HG02763 (cell line): ENCODE results near the gene TECPR2.

Experiments
- ATAC-seq: cut with Tn5 transposase; IDR thresholded peaks from one replicate; pipeline ENCODE4 v1.9.1; 2021; ENCODE audit warnings: mild to moderate bottlenecking, moderate library complexity; ENCODE audit not compliant: unreplicated experiment

TECPR2 gene

DNA sequence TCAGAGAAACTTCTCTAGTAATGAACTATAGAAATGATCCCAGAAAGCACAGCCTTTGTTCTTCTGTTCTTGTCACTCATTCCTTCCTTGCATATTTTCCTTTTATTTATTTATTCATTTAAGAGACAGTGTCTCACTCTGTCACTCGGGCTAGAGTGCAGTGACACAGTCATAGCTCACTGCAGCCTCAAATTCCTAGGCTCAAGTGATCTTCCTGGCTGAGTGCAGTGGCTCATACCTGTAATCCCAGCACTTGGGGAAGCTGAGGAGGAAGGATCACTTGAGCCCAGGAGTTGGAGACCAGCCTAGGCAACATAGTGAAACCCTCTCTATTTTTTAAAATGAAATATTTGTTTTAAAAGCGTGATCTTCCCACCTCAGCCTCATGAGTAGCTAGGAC lies 11.5 kb downstream of the TECPR2 start:
- no peak for ATAC-seq

DNA sequence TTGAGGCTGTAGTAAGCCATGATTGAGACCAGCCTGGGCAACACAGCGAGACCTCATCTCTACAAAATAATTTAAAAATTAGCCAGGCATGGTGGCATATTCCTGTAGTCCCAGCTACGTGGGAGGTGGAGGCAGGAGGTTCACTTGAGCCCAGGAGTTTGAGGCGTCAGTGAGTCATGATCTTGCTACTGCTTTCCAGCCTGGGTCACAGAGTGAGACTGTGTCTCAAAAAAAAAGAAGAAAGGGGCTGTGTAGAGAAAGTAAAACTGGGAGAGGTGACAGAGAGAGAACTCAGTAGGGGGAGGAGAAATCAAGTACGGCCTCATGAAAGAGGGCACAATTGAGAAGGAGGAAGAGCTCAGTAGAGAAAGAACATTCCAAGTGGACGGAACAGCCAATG lies 12.4 kb downstream of the TECPR2 start:
- no peak for ATAC-seq

DNA sequence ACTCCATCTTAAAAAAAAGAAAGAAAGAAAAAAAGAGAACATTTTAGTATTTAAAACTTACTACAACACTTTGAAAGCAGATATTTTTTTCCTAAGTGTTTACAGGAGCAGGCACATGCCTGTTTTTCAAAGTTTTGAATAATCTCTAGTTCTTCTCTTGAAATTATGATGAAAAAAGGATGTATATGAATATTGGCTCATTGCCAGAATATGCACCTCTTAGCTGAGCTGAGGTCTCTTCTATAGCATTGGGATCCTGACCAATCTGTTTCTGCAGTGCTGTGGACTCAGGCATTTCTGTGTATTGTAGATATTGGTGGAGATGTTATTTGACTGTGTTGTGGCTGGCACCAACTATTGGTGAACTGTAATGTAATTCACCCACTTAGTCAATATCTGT lies 15.0 kb downstream of the TECPR2 start:
- no peak for ATAC-seq

DNA sequence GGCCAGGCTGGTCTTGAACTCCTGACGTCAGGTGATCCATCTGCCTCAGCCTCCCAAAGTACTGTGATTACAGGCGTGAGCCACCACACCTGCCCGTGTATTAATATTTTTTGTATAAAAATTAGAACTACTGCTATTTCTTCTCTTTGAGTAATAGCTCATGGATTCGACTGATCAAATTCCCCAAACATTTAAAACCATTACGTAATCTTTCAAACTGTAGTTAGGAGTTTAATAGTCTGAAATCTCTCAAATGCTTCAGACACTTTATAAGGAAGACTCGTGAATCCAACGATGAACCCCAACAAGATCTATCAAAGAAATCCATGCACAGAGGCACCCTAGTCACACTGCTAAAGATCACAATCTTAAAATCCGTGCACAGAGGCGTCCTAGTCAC lies 16.1 kb downstream of the TECPR2 start:
- ATAC-seq: no peak

DNA sequence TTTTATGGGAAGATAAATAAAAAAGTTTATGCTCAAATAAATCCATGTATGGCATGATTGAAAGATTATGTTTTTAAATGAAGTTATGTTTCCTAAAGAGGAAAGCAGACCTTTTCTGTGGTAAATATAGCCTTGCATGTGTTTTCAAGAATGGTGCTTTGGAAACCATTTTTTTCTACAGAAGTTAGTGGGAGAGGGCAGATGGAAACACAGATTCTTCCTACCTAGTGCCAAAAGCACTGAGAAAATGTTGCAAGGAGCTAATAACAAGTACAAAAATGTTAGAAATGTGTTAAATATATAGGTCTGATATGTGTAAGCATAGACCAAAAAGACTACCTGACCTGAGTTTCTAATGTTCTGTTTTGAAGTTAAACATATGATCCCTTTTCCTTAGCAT lies 24.3 kb downstream of the TECPR2 start:
- no peak for ATAC-seq

DNA sequence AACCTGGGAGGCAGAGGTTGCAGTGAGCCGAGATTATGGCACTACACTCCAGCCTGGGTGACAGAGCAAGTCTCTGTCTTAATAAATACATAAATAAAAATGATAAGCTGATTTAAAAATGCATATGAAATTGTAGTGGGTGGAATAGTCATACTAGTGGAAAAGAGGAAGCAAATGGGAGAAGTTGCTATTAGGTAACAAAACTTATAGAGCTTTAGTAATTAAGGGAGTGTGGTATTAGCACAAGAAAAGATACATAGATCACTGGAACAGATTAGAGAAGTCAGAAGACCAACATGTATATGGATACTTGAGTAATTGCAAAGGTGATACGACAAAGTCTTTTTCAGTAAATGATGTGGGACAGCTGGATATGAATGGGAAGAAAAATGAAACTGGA lies 26.5 kb downstream of the TECPR2 start:
- ATAC-seq: no peak

DNA sequence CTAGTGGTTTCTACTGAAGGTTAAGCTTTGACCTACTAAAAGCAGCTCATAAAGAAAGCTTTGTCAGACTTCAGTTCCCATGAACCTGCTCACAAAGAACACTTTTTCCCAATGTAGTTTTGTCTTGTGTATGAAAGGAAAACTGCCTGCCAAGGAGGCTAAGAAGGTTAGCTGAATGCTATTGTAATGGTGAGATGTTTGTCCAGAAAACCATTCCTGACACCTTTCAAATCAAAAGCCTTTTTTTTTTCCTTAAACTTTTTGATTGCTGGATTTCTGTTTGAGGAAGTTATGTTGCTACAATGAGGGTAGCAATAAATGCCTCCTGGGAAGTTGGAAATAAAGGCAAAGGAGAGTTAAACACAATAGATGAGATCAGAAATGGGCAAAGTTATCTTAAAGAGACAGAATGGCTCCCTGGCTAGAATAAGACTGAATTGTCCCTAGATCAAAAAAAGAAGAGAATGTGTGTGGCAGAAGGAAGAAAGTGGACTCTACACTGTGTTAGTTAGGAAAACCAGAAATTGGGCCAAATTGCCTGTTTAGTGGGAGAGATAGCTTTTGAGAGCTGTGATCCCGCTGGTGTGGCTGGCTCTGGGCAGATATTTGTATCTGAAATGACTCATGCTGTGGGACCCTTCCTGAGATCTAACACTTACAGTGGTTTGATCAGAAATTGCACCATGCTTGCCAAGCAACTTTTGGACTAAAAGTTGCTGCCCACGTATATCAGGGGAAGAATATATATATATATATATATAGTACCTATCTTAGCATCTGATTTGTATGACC lies 27.5 kb downstream of the TECPR2 start:
- no peak for ATAC-seq

DNA sequence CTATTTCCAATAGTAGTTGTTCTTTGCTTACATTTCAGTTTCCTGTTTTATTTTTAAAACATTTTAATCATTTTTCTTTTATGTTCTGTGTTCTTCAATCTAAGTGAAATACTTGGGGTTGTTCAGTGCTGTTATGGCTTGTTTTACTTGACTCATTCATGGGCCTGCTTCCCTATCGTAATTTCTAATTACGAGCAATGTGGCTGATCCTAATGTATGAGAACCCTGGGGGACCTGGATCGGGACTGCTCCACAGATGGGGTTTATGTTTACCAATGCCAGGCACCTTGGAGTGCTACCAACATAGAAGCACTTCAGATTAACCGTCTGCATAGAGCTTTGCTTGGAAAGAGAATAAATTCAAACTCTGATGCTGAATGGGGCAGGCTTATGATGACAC lies 29.8 kb downstream of the TECPR2 start:
- ATAC-seq: no peak

DNA sequence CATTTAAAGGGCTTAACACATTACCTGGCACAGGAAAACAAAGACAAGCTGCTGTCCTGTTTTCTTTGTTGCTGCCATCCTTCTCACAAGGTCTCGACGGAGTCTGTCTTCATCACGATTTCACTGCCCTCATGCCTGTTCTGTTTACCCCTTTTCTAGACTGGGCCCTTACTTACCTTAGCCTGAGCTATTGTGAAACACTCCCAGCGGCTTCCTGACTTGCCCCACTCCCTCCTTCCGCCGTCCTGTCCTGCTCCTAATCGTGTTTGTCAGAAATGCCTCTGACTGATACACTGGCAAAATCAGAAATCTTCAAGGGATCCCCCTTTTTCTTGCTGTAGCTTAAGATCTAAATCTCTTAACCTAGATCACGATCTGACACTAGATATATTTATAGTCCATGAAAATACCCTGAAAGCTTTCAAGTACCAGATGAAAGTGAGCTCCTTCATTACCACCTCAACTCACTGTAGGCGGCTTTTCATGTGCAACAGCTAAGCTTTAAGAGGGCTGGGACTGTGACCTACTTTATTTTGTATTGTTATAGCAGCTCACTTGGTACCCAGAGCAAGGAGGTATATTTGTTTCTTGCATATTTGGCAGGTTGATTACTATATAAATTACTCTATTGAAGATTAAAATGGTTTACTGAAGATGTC lies 32.1 kb downstream of the TECPR2 start:
- ATAC-seq: no peak

DNA sequence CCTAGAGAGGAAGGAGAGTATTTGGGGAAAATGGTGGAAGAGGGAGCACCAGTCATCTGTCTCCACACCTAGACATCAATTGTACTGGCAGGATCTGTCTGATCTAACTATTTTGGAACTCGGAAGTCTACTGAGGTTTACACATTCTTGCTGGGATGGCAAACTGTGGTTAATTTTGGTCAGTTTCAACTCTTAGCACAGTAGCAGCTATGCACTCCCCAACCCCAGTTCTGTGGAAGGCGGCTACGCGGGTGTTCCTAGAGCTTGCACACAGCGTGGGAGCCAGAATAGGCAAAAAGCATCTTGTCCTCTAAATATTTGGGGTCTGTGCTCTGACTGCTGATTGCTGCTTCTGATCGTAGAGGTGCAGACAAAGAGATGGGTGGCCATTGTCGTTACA lies 33.8 kb downstream of the TECPR2 start:
- ATAC-seq: no peak

DNA sequence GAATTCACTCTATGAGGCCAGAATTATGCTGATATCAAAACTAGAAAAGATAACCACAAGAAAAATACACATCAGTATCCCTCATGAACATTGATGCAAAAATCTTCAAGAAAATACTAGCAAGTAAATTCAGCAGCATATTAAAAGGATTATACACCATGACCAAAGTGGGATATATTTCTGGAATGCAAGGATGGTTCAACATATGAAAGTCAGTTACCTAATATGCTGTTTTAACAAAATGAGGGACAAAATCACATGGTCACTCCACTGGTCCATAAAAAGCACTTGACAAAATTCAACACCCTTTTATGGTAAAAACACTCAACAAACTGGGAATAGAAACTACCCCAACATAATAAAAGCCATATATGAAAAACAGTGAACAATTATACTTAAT lies 40.3 kb downstream of the TECPR2 start:
- ATAC-seq: no peak

DNA sequence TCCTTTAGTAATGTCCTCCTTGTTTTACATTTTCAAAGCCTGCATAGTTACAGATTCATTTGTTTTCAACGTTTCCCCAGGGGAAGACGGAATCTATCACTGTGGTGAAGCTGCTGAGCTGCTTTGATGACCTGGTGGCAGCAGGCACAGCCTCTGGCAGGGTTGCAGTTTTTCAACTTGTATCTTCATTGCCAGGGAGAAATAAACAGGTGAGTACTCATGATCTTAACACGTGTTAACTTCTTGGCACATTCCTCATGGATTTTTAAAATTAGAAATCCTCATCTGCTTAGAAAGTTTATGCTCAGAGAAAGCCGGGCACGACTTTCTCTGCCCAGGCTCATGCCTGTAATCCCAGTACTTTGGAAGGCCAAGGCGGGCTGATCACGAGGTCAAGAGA lies 44.5 kb downstream of the TECPR2 start:
- no peak for ATAC-seq

DNA sequence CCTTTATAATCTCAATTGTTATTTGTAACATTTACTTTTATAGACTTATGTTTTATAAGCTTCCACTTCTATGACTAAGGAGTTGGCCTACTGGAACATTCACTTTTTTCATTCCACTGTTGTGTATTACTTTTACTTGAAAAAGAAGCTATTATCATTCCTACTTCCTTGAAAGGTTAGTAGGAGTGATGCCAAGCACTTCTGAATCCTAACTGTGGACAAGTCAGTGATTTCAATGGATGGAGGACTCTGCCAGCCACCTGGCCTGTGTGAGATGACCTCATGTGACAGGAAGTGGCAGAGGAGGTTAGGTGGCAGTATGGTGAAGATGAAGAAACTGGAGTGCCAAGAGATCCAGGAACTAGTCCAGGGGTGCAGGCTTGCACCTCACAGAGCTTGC lies 46.0 kb downstream of the TECPR2 start:
- no peak for ATAC-seq

DNA sequence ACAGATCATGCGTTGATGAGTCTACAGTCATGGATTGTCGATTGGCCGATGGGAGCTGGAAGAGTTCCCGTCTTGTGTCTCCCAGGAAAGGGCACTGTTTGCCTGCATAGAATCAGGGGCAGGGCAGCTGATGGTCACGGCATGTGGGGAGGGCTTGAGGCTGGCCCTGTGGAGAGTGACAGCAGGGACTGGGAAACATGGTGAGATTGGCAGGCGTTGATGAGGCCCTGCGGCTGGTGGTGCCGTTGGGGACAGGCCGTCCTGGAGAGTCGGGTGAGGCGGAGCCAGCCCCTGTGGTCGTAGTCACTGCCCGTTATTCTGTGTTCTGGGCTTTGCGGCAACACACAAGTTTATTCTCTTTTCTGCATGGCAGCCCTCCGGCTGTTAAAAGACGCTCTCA lies 52.9 kb downstream of the TECPR2 start:
- ATAC-seq: no peak

DNA sequence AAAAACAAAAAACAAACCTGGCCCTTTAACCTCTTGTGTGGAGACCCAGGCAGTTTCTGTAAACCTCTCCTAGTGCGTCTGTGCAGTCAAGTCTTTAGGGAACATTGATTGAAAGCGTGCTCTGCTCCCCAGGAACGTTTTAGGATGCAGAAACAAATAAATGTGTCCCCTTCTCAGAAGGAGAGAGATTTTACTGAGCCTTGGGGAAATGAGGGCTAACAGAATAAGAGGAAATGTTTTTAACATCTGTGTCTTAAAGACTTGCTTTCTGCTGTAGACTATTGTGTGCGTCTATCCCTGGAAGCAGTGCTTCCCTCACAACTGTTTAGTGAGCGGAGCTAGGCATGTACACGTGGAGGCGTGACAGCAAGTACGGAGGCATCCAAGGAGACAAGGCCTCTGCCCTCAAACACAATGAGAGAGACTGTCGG lies 54.3 kb downstream of the TECPR2 start:
- ATAC-seq: no peak

DNA sequence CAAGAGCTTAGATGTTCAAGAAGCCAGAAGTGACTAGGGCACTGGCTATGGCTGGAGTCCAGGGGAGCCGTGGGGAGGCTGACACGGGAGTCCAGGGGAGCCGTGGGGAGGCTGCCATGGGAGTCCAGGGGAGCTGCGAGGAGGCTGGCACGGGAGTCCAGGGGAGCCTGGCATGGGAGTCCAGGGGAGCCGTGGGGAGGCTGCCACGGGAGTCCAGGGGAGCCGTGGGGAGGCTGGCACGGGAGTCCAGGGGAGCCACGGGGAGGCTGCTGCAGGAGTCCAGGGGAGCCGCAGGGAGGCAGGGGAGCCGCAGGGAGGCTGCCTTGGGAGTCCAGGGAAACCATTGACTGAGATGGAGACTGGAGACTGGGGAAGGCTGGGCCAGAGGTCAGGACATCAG lies 54.9 kb downstream of the TECPR2 start:
- no peak for ATAC-seq

DNA sequence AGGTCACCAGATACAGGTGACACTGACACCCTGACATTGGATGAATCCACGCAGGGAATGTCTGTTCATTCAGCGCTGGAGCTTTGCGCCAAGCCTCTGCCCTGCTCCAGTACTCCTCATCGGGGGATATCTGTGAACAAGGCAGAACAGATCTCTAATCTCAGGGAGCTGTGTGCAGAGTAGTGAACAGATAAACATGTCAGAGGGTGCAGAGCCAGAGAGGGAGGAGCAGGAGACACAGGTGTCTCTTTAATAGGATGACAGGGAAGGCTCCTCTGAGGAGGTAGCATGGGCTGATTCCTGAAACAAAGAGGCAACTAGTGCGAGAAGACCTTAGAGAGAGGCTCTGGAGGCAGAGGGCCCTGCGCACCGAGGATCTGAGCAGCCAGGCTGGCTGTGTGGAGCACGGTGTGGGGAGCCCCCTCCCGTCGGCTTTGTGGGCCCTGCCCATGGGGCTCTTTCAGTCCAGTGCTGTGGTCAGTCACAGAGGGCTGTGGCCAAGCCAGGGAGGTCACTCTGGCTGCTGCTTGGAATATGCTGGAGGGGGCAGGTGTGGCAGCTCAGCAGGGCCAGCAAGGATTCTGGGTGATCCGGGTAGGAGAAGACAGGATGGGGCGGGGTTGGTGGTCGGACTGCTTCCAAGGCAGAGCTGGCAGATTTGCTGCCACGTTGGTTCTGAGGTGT lies 55.6 kb downstream of the TECPR2 start:
- no peak for ATAC-seq

DNA sequence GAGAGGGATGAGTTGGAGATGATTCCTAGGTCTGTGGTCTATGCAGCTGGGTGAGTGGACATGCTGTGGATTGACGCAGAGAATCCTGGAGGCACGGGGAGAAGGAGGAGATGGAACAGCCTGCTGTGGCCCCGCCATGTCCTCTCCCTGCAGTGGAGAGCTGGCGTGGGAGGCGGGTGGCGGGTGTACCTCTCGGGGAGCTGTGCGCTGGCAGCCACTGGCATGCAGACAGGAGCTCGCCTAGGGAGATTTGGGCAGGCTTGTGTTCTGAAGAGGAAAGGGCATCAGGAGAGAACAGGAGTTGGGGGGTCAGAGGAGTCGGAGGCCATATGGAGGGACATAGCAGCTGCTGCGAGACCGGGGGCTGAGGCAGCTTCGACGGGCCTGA lies 56.1 kb downstream of the TECPR2 start:
- no peak for ATAC-seq

DNA sequence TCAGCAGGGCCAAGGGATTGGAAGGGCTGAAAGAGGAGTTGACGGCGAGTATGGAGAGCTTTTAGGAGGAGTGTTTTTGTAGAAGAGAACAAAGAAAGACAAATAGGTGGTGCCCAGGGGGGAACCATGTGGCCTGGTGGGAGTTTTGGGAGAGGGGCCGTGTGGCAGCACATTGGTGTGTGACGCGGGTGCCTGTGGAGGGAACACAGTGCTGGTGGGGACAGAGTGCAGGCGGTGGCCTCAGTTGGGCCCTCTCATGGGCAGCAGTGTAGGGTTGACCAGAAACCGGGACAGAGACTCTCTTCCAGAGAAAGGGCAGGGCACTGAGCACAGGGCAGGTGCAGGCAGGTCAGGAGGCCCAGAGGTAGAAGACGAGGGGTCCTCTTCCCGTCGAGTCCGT lies 56.5 kb downstream of the TECPR2 start:
- no peak for ATAC-seq

DNA sequence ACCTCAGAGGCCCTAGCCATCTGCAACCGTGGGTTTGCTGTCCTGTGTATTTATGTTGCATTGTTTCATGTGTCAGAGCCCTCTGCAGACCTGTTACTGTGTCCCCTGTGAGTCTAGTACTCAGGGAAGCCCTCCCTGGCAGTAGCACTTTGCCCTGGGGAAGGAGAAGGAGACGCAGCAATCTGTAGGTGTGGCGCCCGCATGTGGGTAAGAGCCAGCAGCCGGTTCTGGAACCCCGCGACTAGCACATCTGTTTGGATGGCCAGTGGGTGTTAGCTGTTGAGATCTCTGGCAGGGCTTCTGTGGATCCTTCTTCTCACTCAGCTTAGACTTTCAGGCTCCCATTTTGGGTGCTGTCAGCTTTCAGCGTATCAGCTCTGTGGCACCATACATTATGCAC lies 57.0 kb downstream of the TECPR2 start:
- ATAC-seq: no peak

DNA sequence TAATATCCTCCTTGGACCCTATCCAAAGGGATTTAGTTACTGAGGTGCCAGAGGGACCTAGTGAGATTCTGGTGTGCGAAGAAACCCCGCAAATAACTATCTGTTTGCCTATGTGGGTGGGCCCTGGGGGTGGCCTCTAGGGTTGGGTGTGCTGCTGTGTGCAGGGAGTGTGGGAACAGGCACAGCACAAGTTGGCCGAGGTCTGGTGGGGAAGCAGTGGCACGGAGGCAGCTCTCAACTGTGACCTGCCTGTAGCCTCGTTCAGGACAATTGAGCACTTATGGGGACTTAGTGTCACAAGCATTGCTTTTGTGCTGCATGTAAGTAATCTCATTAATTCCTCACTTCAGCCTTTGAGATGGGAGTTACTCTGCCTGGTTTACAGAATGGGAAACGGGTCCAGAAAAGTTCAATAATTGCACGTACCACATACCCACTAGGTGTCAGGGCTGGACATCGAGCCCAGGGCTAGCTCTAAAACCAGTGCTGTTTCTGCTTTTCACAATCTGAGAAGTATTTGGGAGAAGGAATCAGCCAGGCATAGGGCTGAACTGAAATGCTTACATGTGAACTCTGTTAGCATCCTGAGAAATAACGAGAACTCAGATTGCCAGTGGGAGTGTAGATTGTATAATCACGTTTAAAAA lies 58.8 kb downstream of the TECPR2 start:
- ATAC-seq: no peak

DNA sequence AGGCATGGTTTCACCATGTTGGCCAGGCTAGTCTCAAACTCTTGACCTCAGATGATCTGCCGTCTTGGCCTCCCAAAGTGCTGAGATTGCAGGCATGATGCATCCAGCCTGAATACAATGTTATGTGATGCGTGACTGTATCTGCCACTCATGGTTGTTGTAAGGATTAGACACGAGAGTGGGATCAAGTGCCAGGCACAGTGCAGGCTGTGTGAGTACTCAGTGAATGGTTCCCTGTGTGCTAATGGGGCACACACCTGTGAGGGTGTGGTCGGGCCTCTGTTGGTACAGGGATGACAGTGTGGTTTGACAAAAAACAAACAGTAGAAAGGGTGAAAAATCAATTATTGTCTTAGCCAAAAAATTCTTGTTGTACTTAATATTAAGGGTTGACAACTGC lies 61.8 kb downstream of the TECPR2 start:
- ATAC-seq: no peak
